RWPE1 (cell line): ENCODE results near the gene LGI4.

Experiments
- CTCF ChIA-PET: fragments of 350-600 bp; sonication (Branson Sonifier 250); formaldehyde crosslinking; extraction: SDS; loops from one replicate; lab custom pipeline; 2021; lab: Yijun Ruan, JAX
- POLR2A ChIA-PET: fragments of 400-600 bp; formaldehyde crosslinking; extraction: SDS; loops from one replicate; lab custom pipeline; 2020; ENCODE audit warnings: antibody characterized with exemption; ENCODE audit not compliant: low non-redundant PET; lab: Yijun Ruan, JAX
- DNase-seq: peaks from one replicate; pipeline ENCODE4 v3.0.0; 2012; ENCODE audit warnings: low spot score
- H3K27ac ChIP-seq: fragments of 450-650 bp; 2 replicates; pipeline ENCODE4 v1.5.1; 2017
- TF ChIP-seq, protein P1 (sequence below): fragments of 450-650 bp; conservative IDR thresholded peaks from 2 replicates; pipeline ENCODE4 v1.5.1; 2017; ENCODE audit warnings: low read depth, mild to moderate bottlenecking

LGI4 gene

GRCh38 chr19:35090506-35091214 lies 44.2 kb downstream of the LGI4 start:
- peak; percentile 88 for DNase-seq
- ChIA-PET POLR2A (no interaction called here), CTCF (interaction anchor here (0.5 to 1.0 kb wide), 3 partner anchors 10 to 51 kb away, joined by 3 read pairs; partner anchors contain the start of gene LGI4)
- TF ChIP-seq, protein P1, sequence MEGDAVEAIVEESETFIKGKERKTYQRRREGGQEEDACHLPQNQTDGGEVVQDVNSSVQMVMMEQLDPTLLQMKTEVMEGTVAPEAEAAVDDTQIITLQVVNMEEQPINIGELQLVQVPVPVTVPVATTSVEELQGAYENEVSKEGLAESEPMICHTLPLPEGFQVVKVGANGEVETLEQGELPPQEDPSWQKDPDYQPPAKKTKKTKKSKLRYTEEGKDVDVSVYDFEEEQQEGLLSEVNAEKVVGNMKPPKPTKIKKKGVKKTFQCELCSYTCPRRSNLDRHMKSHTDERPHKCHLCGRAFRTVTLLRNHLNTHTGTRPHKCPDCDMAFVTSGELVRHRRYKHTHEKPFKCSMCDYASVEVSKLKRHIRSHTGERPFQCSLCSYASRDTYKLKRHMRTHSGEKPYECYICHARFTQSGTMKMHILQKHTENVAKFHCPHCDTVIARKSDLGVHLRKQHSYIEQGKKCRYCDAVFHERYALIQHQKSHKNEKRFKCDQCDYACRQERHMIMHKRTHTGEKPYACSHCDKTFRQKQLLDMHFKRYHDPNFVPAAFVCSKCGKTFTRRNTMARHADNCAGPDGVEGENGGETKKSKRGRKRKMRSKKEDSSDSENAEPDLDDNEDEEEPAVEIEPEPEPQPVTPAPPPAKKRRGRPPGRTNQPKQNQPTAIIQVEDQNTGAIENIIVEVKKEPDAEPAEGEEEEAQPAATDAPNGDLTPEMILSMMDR = peak; percentile 72
- peak overlapping the region; percentile 51; the same call in 1 of the 2 replicates for H3K27ac ChIP-seq

GRCh38 chr19:35090160-35090505 lies 44.7 kb downstream of the LGI4 start:
- CTCF ChIA-PET = interaction anchor here (0.5 to 1.0 kb wide), 8 partner anchors 10 to 101 kb away, joined by 3 to 4 read pairs (median 3); partner anchors contain the start of gene LGI4
- no peak overlapping the region for H3K27ac ChIP-seq
- DNase-seq = no peak
- TF ChIP-seq, protein P1 = no peak
- POLR2A ChIA-PET = no interaction called here

- ChIA-PET CTCF (interaction anchor here (0.5 to 1.0 kb wide), 6 partner anchors 11 to 101 kb away, joined by 3 to 4 read pairs (median 3); no protein-coding TSS in a partner anchor), POLR2A (no interaction called here)
- DNase-seq = no peak
- H3K27ac ChIP-seq = no peak overlapping the region
- TF ChIP-seq, protein P1 = no peak
Measured at GRCh38 chr19:35089554-35089953, 45.3 kb downstream of the LGI4 start.

- ChIA-PET CTCF (interaction anchor here (0.7 kb wide), 1 partner anchor 33 kb away, joined by 4 read pairs; no protein-coding TSS in a partner anchor), POLR2A (no interaction called here)
- peak; percentile 64 for DNase-seq
- TF ChIP-seq, protein P1 = no peak
- H3K27ac ChIP-seq = peak overlapping the region; percentile 15; the same call in 1 of the 2 replicates
Measured at GRCh38 chr19:35088131-35088913, 46.5 kb downstream of the LGI4 start.

DNA sequence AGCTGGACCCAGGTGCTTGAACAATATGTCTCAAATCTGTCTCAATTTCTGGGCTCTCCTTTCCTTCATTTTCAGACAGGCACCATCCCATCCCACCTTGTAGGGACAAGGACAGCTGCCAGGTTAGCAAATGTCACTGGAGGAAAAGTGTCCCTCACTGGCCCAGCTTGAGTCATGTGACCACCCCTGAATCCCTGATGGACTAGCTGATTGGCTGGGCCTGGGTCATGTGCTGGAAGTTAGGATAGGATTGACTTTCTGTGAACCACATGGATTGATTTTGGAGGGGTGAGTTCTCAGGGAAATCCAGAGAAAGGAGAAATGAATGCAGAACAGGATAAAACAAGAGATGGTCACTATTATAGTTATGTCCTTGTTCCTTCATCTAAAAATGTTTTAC lies 47.5 kb downstream of the LGI4 start:
- no peak for DNase-seq
- ChIA-PET POLR2A (no interaction called here), CTCF (interaction anchor here (0.6 to 3.2 kb wide), 3 partner anchors 20 to 55 kb away, joined by 5 to 13 read pairs (median 7); no protein-coding TSS in a partner anchor)
- H3K27ac ChIP-seq = no peak overlapping the region
- TF ChIP-seq, protein P1 = no peak

DNA sequence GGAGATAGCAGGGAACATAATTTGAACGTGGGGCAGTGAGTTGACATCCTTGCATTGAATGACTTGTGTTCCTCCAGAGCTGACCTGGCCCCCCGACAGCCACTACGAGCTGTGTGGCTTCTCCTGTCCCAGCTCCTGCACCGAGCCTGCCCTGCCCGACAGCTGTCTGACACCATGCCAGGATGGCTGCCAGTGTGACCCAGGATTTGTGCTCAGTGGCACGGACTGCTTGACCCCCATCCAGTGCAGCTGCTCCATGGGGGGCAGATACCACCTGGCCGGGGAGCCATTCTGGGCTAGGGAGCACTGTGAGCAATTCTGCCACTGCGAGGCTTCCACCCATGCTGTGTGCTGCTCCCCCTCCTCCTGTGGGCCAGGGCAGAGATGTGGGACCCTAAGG lies 48.4 kb downstream of the LGI4 start:
- POLR2A ChIA-PET = no interaction called here
- no peak for DNase-seq
- CTCF ChIA-PET = interaction anchor here (0.5 to 3.2 kb wide), 4 partner anchors 19 to 85 kb away, joined by 3 to 13 read pairs (median 4); no protein-coding TSS in a partner anchor
- no peak overlapping the region for H3K27ac ChIP-seq
- TF ChIP-seq, protein P1 = no peak
